Measurements from ENCODE around the gene MB21D2.
"Not testable (repeated sequence)": the region's sequence is repeated elsewhere in the genome, so short reads cannot be mapped to it uniquely, and the experiment has no call there.

MB21D2 gene

GRCh38 chr3:192917404-192918274, at the start of gene MB21D2:
TSS of gene MB21D2 (minus strand) at chr3:192917856. CDS start at chr3:192917840, 16 bp downstream.
- DNase-seq (ENCODE audit: low read depth) = peak; percentile 20

DNA sequence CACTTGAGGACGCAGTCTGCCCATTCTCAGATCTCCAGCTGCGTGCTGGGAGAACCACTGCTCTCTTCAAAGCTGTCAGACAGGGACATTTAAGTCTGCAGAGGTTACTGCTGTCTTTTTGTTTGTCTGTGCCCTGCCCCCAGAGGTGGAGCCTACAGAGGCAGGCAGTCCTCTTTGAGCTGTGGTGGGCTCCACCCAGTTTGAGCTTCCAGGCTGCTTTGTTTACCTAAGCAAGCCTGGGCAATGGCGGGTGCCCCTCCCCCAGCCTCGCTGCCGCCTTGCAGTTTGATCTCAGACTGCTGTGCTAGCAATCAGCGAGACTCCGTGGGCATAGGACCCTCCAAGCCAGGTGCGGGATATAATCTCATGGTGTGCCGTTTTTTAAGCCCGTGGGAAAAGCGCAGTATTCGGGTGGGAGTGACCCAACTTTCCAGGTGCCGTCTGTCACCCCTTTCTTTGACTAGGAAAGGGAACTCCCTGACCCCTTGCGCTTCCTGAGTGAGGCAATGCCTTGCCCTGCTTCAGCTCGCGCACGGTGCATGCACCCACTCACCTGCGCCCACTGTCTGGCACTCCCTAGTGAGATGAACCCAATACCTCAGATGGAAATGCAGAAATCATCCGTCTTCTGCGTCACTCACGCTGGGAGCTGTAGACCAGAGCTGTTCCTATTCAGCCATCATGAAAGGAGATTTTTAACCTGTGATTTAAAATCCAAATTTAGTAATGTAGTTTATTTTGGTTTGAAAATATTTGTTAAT, 47.5 kb upstream of the MB21D2 start:
- not testable (repeated sequence) for DNase-seq (ENCODE audit: low read depth)

DNA sequence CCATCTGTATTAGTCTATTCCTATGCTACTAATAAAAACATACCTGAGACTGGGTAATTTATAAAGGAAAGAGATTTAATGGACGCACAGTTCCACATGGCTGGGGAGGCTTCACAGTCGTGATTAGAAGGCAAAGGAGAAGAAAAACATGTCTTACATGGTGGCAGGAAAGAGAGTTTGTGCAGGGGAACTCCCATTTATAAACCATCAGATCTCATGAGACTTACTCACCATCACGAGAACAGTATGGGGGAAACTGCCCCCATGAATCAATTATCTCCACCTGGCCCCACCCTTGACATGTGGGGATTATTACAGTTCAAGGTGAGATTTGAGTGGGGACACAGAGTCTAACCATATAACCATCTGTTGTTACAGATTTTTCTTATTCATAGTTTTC, 42.1 kb upstream of the MB21D2 start:
- no peak for DNase-seq (ENCODE audit: low read depth)

DNA sequence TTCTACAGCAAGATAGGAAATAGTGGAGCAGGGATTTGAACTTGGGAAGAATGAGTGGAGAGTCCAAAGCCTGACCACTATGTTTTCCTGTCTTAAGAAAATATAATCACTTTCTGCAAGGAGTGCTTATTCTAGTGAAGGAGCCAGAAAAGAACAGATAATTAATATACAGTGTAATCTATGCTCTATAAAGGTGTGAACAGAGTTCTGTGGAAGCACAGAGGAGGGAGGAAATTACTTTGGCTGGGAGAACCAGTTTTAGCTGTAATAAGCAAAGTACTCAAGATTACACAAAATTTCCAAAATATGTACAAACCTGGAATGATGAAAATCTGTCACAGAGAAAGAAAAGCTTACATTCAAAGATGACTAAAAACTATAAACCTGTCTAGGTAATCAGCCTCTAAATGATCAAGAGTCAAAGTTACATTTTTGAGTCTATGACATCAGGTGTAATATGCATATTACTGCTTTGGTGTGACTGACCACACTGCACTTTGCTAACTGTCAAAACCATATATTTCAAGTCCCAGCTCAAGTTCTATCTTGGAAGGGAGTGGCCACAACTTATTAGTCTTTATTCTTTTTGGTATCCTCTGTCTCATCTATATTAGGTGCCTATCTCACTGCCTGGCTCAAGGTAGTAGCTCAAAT, 40.7 kb upstream of the MB21D2 start:
- DNase-seq (ENCODE audit: low read depth) = no peak

DNA sequence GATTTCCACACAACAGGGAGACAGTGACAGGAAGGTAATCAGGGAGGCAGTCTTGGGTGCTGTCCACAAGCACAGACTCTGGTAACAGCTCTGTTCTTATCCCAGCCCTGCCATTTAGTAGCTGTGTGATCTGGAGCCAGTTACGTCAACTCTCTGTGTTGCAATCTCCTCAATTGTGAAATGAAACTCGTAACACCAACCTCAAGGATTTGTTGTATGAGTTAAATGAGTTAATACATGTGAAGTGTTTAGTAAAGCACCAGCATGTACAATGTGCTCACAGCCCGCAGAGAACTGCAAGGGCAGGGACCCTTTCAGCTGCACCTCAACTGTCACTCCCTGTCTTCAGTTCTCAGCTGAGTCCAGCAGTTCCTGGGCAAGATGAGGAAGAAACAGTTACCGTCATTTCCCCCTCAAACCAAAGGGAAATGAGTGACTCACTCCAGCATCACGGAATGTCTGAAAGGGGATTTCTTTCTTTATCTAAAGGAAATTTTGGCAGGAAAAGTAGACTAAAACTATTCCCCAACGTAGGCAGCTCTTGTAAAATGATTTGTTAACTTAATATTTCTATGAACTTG, 39.9 kb upstream of the MB21D2 start:
- DNase-seq (ENCODE audit: low read depth) = no peak

- DNase-seq (ENCODE audit: low read depth) = no peak
Measured at GRCh38 chr3:192953926-192954325, 36.3 kb upstream of the MB21D2 start.

- no peak for DNase-seq (ENCODE audit: low read depth)
Measured at GRCh38 chr3:192947421-192947820, 29.8 kb upstream of the MB21D2 start.

DNA sequence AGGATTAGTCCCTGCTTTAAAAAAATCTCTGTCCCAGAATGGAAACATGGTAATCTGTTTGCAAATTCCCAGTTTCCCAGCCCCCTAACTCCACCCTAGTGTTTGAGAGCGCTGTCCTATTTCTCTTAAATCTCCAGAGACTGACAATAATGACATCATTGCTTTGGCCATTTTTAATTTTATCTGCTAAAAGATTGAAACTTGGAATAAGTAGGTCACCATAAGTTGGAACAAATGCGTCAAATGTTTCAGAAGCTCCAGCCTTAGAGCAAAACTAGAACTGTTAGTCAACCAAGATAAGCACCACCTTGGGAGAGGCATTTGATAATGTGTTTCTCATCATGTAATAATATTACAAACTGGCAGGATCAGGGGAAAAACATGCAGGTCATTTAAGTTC, 25.7 kb upstream of the MB21D2 start:
- DNase-seq (ENCODE audit: low read depth) = no peak

GRCh38 chr3:192942625-192943024, 25.0 kb upstream of the MB21D2 start:
- no peak for DNase-seq (ENCODE audit: low read depth)

- DNase-seq (ENCODE audit: low read depth) = no peak
Measured at GRCh38 chr3:192940129-192940528, 22.5 kb upstream of the MB21D2 start.

GRCh38 chr3:192935441-192935840, 17.8 kb upstream of the MB21D2 start:
- DNase-seq (ENCODE audit: low read depth) = no peak

DNA sequence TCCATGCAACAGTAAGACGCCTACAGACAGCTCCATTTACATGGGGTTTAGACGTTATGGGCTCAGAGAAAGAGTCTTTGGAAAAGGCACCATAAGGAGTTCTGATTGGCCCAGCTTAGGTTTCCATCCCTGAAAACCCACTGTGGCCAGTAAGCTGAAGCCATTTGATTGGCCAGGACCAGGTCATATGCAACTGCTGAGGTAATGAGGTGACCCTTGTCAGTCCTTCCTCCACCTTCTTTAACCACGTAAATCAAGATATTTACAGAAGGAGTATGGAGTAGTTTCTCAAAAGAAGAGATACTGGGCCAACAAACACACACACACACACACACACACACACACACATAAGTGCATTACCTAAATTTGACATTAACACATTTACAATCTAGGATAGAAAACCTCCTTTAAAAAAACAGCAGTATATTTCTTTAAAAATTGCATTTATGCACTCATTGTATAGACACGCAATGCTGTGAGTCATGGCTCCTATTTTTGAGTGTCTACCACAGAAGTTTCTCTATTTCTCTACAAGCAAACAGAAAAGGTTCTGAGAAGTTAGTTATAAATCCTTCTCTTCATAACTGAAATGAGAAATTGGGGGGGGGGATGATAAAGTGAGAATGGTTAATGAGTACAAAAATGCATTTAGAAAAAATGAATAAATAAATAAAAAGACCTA, 16.3 kb upstream of the MB21D2 start:
- DNase-seq (ENCODE audit: low read depth) = no peak

DNA sequence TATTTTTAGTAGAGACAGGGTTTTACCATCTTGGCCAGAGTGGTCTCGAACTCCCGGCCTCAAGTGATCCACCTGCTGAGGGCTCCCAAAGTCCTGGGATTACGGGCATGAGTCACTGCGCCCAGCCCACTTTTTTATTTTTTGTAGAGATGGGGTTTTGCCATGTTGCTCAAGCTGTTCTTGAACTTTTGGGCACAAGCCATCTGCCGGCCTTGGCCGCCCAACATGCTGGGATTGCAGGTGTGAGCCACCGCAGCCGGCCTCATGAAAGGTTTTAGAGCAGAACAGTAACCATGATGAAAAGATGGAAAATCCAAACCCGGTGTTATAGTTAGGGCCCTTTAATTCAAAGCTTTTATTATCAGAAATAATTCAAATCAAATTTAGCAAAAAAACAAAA, 15.6 kb upstream of the MB21D2 start:
- no peak for DNase-seq (ENCODE audit: low read depth)

DNA sequence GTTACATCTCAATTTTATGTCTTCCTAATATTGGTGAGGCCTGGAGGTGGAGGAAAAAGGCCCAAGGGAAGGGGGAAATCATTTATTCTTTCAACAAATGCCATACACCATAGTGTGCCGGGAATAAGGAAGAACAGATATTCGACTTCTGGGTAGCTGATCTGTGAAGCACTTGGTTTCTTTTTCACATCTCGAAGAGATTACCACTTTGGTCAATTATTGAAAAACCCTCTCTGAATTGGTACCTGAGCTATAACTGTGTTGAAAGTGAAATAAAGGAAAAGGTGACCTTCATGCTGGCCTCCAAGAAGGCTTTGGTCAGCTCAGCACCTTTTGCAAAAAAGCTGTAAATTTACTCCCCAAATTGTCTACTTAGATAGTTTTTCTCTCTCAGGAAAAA, 14.2 kb upstream of the MB21D2 start:
- DNase-seq (ENCODE audit: low read depth) = no peak

- no peak for DNase-seq (ENCODE audit: low read depth)
Measured at GRCh38 chr3:192930577-192930976, 12.9 kb upstream of the MB21D2 start.

DNA sequence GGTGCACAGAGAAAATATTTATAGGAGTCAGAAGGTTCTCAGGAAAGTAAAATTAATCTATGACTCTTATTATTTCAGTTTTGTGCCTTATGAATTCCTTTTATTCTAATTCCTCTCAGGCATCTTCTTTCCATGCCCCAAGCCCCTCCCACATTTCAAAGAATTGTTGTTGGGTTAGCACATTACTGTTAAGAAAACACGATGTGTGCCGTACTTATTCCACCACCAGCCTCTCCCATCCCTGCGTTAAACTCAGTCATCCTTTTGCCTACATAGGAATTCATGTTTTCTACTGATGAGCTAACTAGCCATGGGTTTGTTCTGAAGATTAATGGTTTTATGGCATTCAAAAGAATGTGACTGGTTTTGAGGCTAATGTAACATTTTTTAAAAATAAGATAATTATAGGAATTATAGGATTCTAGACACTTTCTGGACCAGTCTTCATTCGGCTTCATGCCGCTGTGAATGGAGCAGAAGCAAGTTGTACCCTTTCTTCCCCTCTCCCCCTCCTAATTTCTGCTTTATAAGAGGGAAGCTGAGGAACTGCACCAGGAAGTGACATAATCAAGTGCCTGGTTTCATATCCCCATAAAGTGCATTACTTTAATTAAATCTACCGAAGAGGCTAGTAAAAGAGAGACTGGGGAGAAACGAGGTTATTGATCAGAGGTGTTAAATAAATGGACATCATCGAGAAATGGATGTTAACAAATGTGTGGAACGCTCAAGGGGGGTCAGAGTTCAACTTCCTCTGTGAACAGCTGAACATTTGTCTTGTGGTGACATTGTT, 12.3 kb upstream of the MB21D2 start:
- DNase-seq (ENCODE audit: low read depth) = no peak

DNA sequence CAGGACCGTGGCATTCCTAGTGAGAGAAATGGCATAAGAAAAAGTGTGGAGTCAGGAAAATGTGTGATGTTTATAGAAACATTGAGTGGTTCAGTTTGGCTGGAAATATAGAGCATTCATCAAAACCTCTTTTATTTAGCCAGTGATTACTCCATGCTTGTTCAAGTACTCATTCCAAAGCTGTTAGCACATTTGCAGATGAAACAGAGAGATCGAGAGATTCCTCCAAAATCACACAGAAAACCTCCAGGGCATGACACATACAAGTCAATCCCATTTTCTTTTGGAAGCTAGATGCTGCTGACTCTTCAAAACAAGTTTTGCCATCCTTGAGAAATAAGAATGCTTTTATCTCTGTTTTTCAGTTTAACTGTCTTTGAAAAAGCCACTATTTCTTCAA, 11.5 kb upstream of the MB21D2 start:
- DNase-seq (ENCODE audit: low read depth) = no peak

- no peak for DNase-seq (ENCODE audit: low read depth)
Measured at GRCh38 chr3:192928720-192929119, 11.1 kb upstream of the MB21D2 start.

DNA sequence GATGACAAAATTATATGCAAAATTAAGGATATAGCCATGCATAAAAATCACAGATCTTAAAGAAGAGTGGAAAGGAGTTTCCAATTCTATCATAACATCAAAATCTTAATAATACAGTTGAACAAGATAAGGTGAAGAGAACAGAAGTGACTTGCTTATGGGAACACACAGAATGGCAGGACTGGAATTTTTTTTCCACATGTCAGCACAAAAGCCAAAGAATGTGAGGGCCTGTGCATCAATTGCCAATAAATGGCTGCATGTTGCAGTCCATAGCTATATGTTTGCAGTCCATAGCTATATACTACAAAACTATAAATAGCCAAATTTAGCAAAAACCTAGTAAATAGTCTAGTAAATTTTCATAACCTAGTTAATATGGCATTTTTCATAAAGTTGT, 10.4 kb upstream of the MB21D2 start:
- DNase-seq (ENCODE audit: low read depth) = no peak

GRCh38 chr3:192927016-192927415, 9.4 kb upstream of the MB21D2 start:
- no peak for DNase-seq (ENCODE audit: low read depth)

GRCh38 chr3:192923731-192924130, 6.1 kb upstream of the MB21D2 start:
- no peak for DNase-seq (ENCODE audit: low read depth)
